Small intestine (tissue), 7 donors: ENCODE measurements around the gene TRPM5. TPM values are rescaled to one million over a fixed set of nuclear protein-coding genes. Genes with fewer than 3 reads are reported as not detected.
"Not testable (repeated sequence)": the region's sequence is repeated elsewhere in the genome, so short reads cannot be mapped to it uniquely, and the experiment has no call there.

Experiments
- DNase-seq, 2 donors: peaks; one replicate each; pipeline versions ENCODE4 v3.0.0 to v3.0.0-alpha.2; 2013
- FAIRE-seq: peaks from 2 replicates; lab custom pipeline; 2012; peaks lifted over from hg19 to GRCh38; lab: Jason Lieb, UNC
- H3K27ac ChIP-seq, 3 donors: one replicate each; pipeline ENCODE4 v1.5.1; 2013; ENCODE audit warnings: low read length in 2 of 3, mild to moderate bottlenecking in 2 of 3, control low read depth in 1 of 3, inconsistent platforms in 1 of 3, low read depth in 1 of 3, moderate library complexity in 1 of 3
- H3K27me3 ChIP-seq, 3 donors: one replicate each; pipeline ENCODE4 v1.6.1; 2013; ENCODE audit warnings: low read length in 3 of 3, inconsistent platforms in 1 of 3; ENCODE audit not compliant: control insufficient read depth in 3 of 3, insufficient read depth in 3 of 3
- H3K36me3 ChIP-seq, 3 donors: one replicate each; pipeline ENCODE4 v1.6.1; 2013; ENCODE audit warnings: low read length in 3 of 3, inconsistent platforms in 1 of 3, low read depth in 1 of 3, mild to moderate bottlenecking in 1 of 3, moderate library complexity in 1 of 3; ENCODE audit not compliant: control insufficient read depth in 3 of 3, insufficient read depth in 2 of 3
- H3K4me1 ChIP-seq, 3 donors: one replicate each; pipeline ENCODE4 v1.6.1; 2013; ENCODE audit warnings: low read length in 2 of 3, inconsistent platforms in 1 of 3, low read depth in 1 of 3, mild to moderate bottlenecking in 1 of 3, moderate library complexity in 1 of 3; ENCODE audit not compliant: control insufficient read depth in 3 of 3, insufficient read depth in 2 of 3
- H3K4me3 ChIP-seq, 3 donors: one replicate each; pipeline ENCODE4 v1.5.1; 2013; ENCODE audit warnings: low read length in 3 of 3, control low read depth in 1 of 3, inconsistent platforms in 1 of 3, low read depth in 1 of 3, mild to moderate bottlenecking in 1 of 3, moderate library complexity in 1 of 3
- H3K9me3 ChIP-seq, 2 donors: one replicate each; pipeline ENCODE4 v1.6.1; 2013; ENCODE audit warnings: low read depth in 1 of 2, low read length in 1 of 2; ENCODE audit not compliant: control insufficient read depth in 2 of 2, insufficient read depth in 1 of 2
- WGBS, 3 donors: extraction: QIAGEN DNeasy Blood & Tissue Kit; methylation state at CpG; one replicate each; pipeline ENCODE4 v1.1.7; 2013; 5-methylcytosine and 5-hydroxymethylcytosine counted together
- polyA plus RNA-seq, 4 donors: library from polyadenylated mRNA; stranded (reverse) in 3 of 4; unstranded in 1 of 4; fragments of 200-250 nt in 3 of 4; fragments of 120-200 nt in 1 of 4; gene quantifications; one replicate each; pipeline versions ENCODE4 v1.2.1 to v1.2.3, GENCODE V29; 2013
- donor health status: healthy with polysubstance abuse.
- donor health status: control.
- donor health status: control.
- donor health status: Bipolar disorder and iron deficiency.
- donor health status: healthy.

TRPM5 gene
- polyA plus RNA-seq, 4 donors = 1.3 to 10.0 (median 2.9) TPM

- no peak overlapping the region for H3K4me3 ChIP-seq
- FAIRE-seq (no peak), DNase-seq (no peak)
- peaks cover 0 to 10% (median 2%) of the 10 kb centered on the region in 3 donors for H3K36me3 ChIP-seq
- H3K27ac ChIP-seq = no peak overlapping the region
- H3K4me1 ChIP-seq = no peaks in the 10 kb centered on the region
- H3K9me3 ChIP-seq = peaks cover 0 to 14% of the 10 kb centered on the region in 2 donors
- H3K27me3 ChIP-seq = no peaks in the 10 kb centered on the region
- 64 to 72% (median 68%) methylated on average over 14 of the region's 14 CpGs for WGBS, 3 donors
Measured at GRCh38 chr11:2481253-2481652, 36.9 kb upstream of the TRPM5 start.

GRCh38 chr11:2480874-2481220, 36.5 kb upstream of the TRPM5 start:
- FAIRE-seq = no peak
- Histone ChIP-seq H3K4me1 (no peaks in the 10 kb centered on the region), H3K36me3 (peaks cover 0 to 10% (median 2%) of the 10 kb centered on the region in 3 donors), H3K9me3 (peaks cover 0 to 14% of the 10 kb centered on the region in 2 donors), H3K27ac (no peak overlapping the region), H3K4me3 (no peak overlapping the region), H3K27me3 (no peaks in the 10 kb centered on the region)
- DNase-seq = no peak
- 63 to 77% (median 67%) methylated on average over 7 of the region's 7 CpGs for WGBS, 3 donors

GRCh38 chr11:2480067-2480873, 36.0 kb upstream of the TRPM5 start:
- WGBS, 3 donors = 68 to 75% (median 68%) methylated on average over 6 of the region's 6 CpGs

GRCh38 chr11:2477936-2478335, 33.6 kb upstream of the TRPM5 start:
- FAIRE-seq (no peak), DNase-seq (no peak)
- H3K9me3 ChIP-seq = peaks cover 0 to 14% of the 10 kb centered on the region in 2 donors

More at GRCh38 chr11:2480067-2480873, 36.0 kb upstream of the TRPM5 start:
- not testable (repeated sequence) for FAIRE-seq, H3K4me1 ChIP-seq, DNase-seq, H3K27ac ChIP-seq, H3K27me3 ChIP-seq, H3K4me3 ChIP-seq
- H3K9me3 ChIP-seq = peaks cover 0 to 14% of the 10 kb centered on the region in 2 donors
- peaks cover 0 to 10% (median 2%) of the 10 kb centered on the region in 3 donors for H3K36me3 ChIP-seq

GRCh38 chr11:2477254-2477653, 32.9 kb upstream of the TRPM5 start:
- Histone ChIP-seq H3K4me1 (peaks cover 0 to 14% (median 3%) of the 10 kb centered on the region in 3 donors), H3K36me3 (peaks cover 0 to 7% (median 2%) of the 10 kb centered on the region in 3 donors), H3K27me3 (no peaks in the 10 kb centered on the region), H3K27ac (no peak overlapping the region), H3K4me3 (no peak overlapping the region), H3K9me3 (peaks cover 0 to 14% of the 10 kb centered on the region in 2 donors)
- no peak for DNase-seq
- WGBS, 3 donors = 56 to 72% (median 58%) methylated on average over 3 of the region's 3 CpGs
- FAIRE-seq = no peak

More at GRCh38 chr11:2477936-2478335, 33.6 kb upstream of the TRPM5 start:
- Histone ChIP-seq H3K4me3 (no peak overlapping the region), H3K36me3 (peaks cover 0 to 10% (median 2%) of the 10 kb centered on the region in 3 donors), H3K27ac (no peak overlapping the region), H3K27me3 (no peaks in the 10 kb centered on the region), H3K4me1 (peaks cover 0 to 14% (median 3%) of the 10 kb centered on the region in 3 donors)
- WGBS, 3 donors = 83 to 91% (median 86%) methylated on average over 8 of the region's 8 CpGs

- H3K27ac ChIP-seq = peak overlapping the region in 1 of 3 donors; percentile 54
- no peaks in the 10 kb centered on the region for H3K27me3 ChIP-seq
Measured at GRCh38 chr11:2475136-2475918, 31.0 kb upstream of the TRPM5 start.

GRCh38 chr11:2474059-2474901, 30.0 kb upstream of the TRPM5 start:
- H3K4me1 ChIP-seq = peaks cover 0 to 14% (median 3%) of the 10 kb centered on the region in 3 donors
- no peak overlapping the region for H3K4me3 ChIP-seq
- peaks cover 0 to 6% (median 2%) of the 10 kb centered on the region in 3 donors for H3K36me3 ChIP-seq
- FAIRE-seq = no peak
- H3K27me3 ChIP-seq = no peaks in the 10 kb centered on the region
- 24 to 73% (median 46%) methylated on average over 18 to 19 of the region's 19 CpGs for WGBS, 3 donors
- H3K27ac ChIP-seq = peak overlapping the region in 2 of 3 donors; percentile 54 to 61
- DNase-seq = peak; percentile 95 to 96
- peaks cover 0 to 10% of the 10 kb centered on the region in 2 donors for H3K9me3 ChIP-seq

More at GRCh38 chr11:2475136-2475918, 31.0 kb upstream of the TRPM5 start:
- FAIRE-seq (no peak), DNase-seq (no peak)
- 71 to 85% (median 77%) methylated on average over 17 of the region's 17 CpGs for WGBS, 3 donors
- H3K9me3 ChIP-seq = peaks cover 0 to 14% of the 10 kb centered on the region in 2 donors
- peaks cover 0 to 14% (median 3%) of the 10 kb centered on the region in 3 donors for H3K4me1 ChIP-seq
- peaks cover 0 to 9% (median 2%) of the 10 kb centered on the region in 3 donors for H3K36me3 ChIP-seq
- H3K4me3 ChIP-seq = no peak overlapping the region
